Camera-type eye (tissue), 1 donor: ENCODE data around the gene CFAP58. TPM values are rescaled to one million over a fixed set of nuclear protein-coding genes. Genes with fewer than 3 reads are reported as not detected.

Experiments
- total RNA-seq: library from RNA; depleted of rRNA; stranded (reverse); fragments of >200 nt; gene quantifications from one replicate; pipeline ENCODE4 v1.2.3, GENCODE V29; 2014

The CFAP58 gene
- 1.5 TPM for total RNA-seq

DNA sequence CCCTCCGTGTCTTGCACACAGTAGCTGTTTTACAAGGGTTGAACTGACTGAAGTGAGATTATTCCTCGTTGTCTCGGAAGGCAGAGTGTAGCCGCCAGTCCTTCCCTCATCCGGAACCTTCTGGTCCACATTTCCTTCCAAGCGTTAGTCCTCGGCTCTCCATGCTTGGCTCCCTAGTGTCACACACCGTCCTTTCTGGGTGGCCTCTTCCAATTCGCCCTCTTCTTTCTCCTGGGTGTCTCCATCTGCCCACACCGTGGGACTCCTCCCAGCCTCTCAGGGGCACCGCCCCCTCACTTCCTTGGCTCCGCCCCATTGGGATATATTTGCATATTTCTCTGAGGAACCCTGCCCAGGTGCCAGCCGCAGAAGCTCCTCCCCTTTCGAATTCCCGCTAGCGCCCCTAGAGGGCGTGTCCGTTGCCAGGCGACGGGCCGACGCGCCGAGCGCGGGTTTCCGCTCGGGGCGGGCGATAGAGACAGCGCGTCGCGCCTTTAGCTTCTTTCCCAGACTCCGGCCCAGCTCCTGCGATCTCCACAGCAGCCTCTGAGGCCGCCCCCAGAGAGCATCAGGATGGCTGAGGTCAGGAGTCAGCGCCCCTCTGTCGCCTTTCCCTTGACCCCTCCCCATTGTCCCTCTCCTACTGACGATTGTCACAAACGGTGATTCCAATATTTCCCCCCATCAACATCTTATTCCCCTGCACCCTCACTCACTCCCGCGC lies at the start of gene CFAP58:
Gene CFAP58 (plus strand): TSS at position 509 of the 724 bp plus-strand sequence. CDS start 65 bp downstream, at position 574.

GRCh38 chr10:104337985-104338735 lies 15.5 kb upstream of the CFAP58 start, which contains the start of gene ITPRIP:
ITPRIP (minus strand) TSS chr10:104338465; CDS start chr10:104316051, 22,414 bp downstream.

Other genes with a start within 250 kb of the CFAP58 start
- 12.4 TPM for gene SFR1, start 231.7 kb upstream of the CFAP58 start, total RNA-seq
- gene CFAP43, start 121.5 kb upstream of the CFAP58 start, total RNA-seq, result 6.3 TPM
- 29.6 TPM for gene GSTO1, start 98.9 kb upstream of the CFAP58 start, total RNA-seq
- 4.3 TPM for gene GSTO2, start 84.6 kb upstream of the CFAP58 start, total RNA-seq
- 24.2 TPM for gene ITPRIP, start 15.4 kb upstream of the CFAP58 start, total RNA-seq